ENCODE data around the gene KRTAP21-1.

Gene KRTAP21-1

GRCh38 chr21:30740462-30740861, 14.8 kb downstream of the KRTAP21-1 start:
- no CpG with 5 or more reads among the region's 2 CpGs for WGBS, 2 donors (ENCODE audit: extremely low coverage in 2 of 2, insufficient read length in 2 of 2, insufficient replicate concordance in 1 of 2)
- no peak for DNase-seq (ENCODE audit: low spot score)

GRCh38 chr21:30733026-30733425, 22.2 kb downstream of the KRTAP21-1 start:
- H3K9me3 ChIP-seq (replicated peaks in 1 of 2; ENCODE audit: control insufficient read depth in 2 of 2, insufficient read depth in 1 of 2, low read depth in 1 of 2, low read length in 2 of 2), result no peaks in the 10 kb centered on the region
- DNase-seq (ENCODE audit: low spot score), result no peak
- WGBS, 2 donors (ENCODE audit: extremely low coverage in 2 of 2, insufficient read length in 2 of 2, insufficient replicate concordance in 1 of 2), result no CpG with 5 or more reads among the region's 1 CpG

More at GRCh38 chr21:30740462-30740861, 14.8 kb downstream of the KRTAP21-1 start:
- H3K36me3 ChIP-seq (replicated peaks in 1 of 2; ENCODE audit: control insufficient read depth in 2 of 2, insufficient read depth in 2 of 2, low read length in 2 of 2), result no peaks in the 10 kb centered on the region
- no peak overlapping the region for H2BK120ac ChIP-seq (ENCODE audit: low read depth, low read length)
- no peak overlapping the region for H3K18ac ChIP-seq (ENCODE audit: low read length)
- H3K14ac ChIP-seq (ENCODE audit: low read length), result no peak overlapping the region
- no peak overlapping the region for H4K91ac ChIP-seq (ENCODE audit: low read depth, low read length, poor library complexity)
- H3K4me3 ChIP-seq (ENCODE audit: low read length in 2 of 2), result no peak overlapping the region
- H3K23ac ChIP-seq (ENCODE audit: low read depth, low read length, poor library complexity), result no peak overlapping the region
- no peak overlapping the region for H4K8ac ChIP-seq (ENCODE audit: low read depth, low read length)
- H3K9me3 ChIP-seq (replicated peaks in 1 of 2; ENCODE audit: control insufficient read depth in 2 of 2, insufficient read depth in 1 of 2, low read depth in 1 of 2, low read length in 2 of 2), result no peaks in the 10 kb centered on the region
- H3K79me1 ChIP-seq (ENCODE audit: low read depth, low read length), result no peaks in the 10 kb centered on the region
- no peak overlapping the region for H2BK5ac ChIP-seq (ENCODE audit: low read length)
- no peaks in the 10 kb centered on the region for H3K4me1 ChIP-seq (ENCODE audit: control insufficient read depth in 2 of 2, insufficient read depth in 1 of 2, low read depth in 1 of 2, low read length in 2 of 2)
- H2BK15ac ChIP-seq (ENCODE audit: low read length), result no peak overlapping the region
- H2BK12ac ChIP-seq (ENCODE audit: low read length), result no peak overlapping the region
- no peaks in the 10 kb centered on the region for H3K27me3 ChIP-seq (ENCODE audit: control insufficient read depth in 3 of 3, insufficient read depth in 3 of 3, low read depth in 1 of 3, low read length in 3 of 3)
- H2AK5ac ChIP-seq (ENCODE audit: low read depth, low read length), result no peak overlapping the region
- H3K4me2 ChIP-seq (ENCODE audit: insufficient read depth, low read length, poor library complexity, severe bottlenecking), result no peak overlapping the region
- no peak overlapping the region for H3K9ac ChIP-seq (ENCODE audit: low read depth, low read length, poor library complexity)
- H3K4ac ChIP-seq (ENCODE audit: low read length), result no peak overlapping the region
- H3K27ac ChIP-seq (replicated peaks; ENCODE audit: low read length), result no peak overlapping the region
- H2AFZ ChIP-seq (ENCODE audit: low read length), result no peak overlapping the region

GRCh38 chr21:30726726-30727125, 28.5 kb downstream of the KRTAP21-1 start:
- H2BK15ac ChIP-seq (ENCODE audit: low read length), result no peak overlapping the region

More at GRCh38 chr21:30733026-30733425, 22.2 kb downstream of the KRTAP21-1 start:
- Histone ChIP-seq H3K79me1 (ENCODE audit: low read depth, low read length) (no peaks in the 10 kb centered on the region), H2BK5ac (ENCODE audit: low read length) (no peak overlapping the region), H3K23ac (ENCODE audit: low read depth, low read length, poor library complexity) (no peak overlapping the region), H3K27ac (replicated peaks; ENCODE audit: low read length) (no peak overlapping the region), H3K4me3 (ENCODE audit: low read length in 2 of 2) (no peak overlapping the region), H4K8ac (ENCODE audit: low read depth, low read length) (no peak overlapping the region), H3K4ac (ENCODE audit: low read length) (no peak overlapping the region), H3K27me3 (ENCODE audit: control insufficient read depth in 3 of 3, insufficient read depth in 3 of 3, low read depth in 1 of 3, low read length in 3 of 3) (no peaks in the 10 kb centered on the region), H4K91ac (ENCODE audit: low read depth, low read length, poor library complexity) (no peak overlapping the region), H2BK12ac (ENCODE audit: low read length) (no peak overlapping the region), H2AK5ac (ENCODE audit: low read depth, low read length) (no peak overlapping the region), H3K14ac (ENCODE audit: low read length) (no peak overlapping the region), H3K9ac (ENCODE audit: low read depth, low read length, poor library complexity) (no peak overlapping the region), H3K18ac (ENCODE audit: low read length) (no peak overlapping the region), H2BK120ac (ENCODE audit: low read depth, low read length) (no peak overlapping the region), H3K4me2 (ENCODE audit: insufficient read depth, low read length, poor library complexity, severe bottlenecking) (no peak overlapping the region), H2AFZ (ENCODE audit: low read length) (no peak overlapping the region), H2BK15ac (ENCODE audit: low read length) (no peak overlapping the region), H3K36me3 (replicated peaks in 1 of 2; ENCODE audit: control insufficient read depth in 2 of 2, insufficient read depth in 2 of 2, low read length in 2 of 2) (no peaks in the 10 kb centered on the region), H3K4me1 (ENCODE audit: control insufficient read depth in 2 of 2, insufficient read depth in 1 of 2, low read depth in 1 of 2, low read length in 2 of 2) (no peaks in the 10 kb centered on the region)

GRCh38 chr21:30719401-30719800, 35.8 kb downstream of the KRTAP21-1 start:
- no peak overlapping the region for H3K9ac ChIP-seq (ENCODE audit: low read depth, low read length, poor library complexity)
- no peak overlapping the region for H3K4me2 ChIP-seq (ENCODE audit: insufficient read depth, low read length, poor library complexity, severe bottlenecking)
- no CpG with 5 or more reads among the region's 1 CpG for WGBS, 2 donors (ENCODE audit: extremely low coverage in 2 of 2, insufficient read length in 2 of 2, insufficient replicate concordance in 1 of 2)
- H3K9me3 ChIP-seq (replicated peaks in 1 of 2; ENCODE audit: control insufficient read depth in 2 of 2, insufficient read depth in 1 of 2, low read depth in 1 of 2, low read length in 2 of 2), result no peaks in the 10 kb centered on the region
- no peaks in the 10 kb centered on the region for H3K4me1 ChIP-seq (ENCODE audit: control insufficient read depth in 2 of 2, insufficient read depth in 1 of 2, low read depth in 1 of 2, low read length in 2 of 2)
- no peak for DNase-seq (ENCODE audit: low spot score)
- no peak overlapping the region for H2AFZ ChIP-seq (ENCODE audit: low read length)
- H2BK120ac ChIP-seq (ENCODE audit: low read depth, low read length), result no peak overlapping the region
- no peak overlapping the region for H4K91ac ChIP-seq (ENCODE audit: low read depth, low read length, poor library complexity)
- no peak overlapping the region for H2BK12ac ChIP-seq (ENCODE audit: low read length)
- H3K36me3 ChIP-seq (replicated peaks in 1 of 2; ENCODE audit: control insufficient read depth in 2 of 2, insufficient read depth in 2 of 2, low read length in 2 of 2), result no peaks in the 10 kb centered on the region
- no peaks in the 10 kb centered on the region for H3K79me1 ChIP-seq (ENCODE audit: low read depth, low read length)
- no peak overlapping the region for H3K14ac ChIP-seq (ENCODE audit: low read length)
- no peak overlapping the region for H3K18ac ChIP-seq (ENCODE audit: low read length)
- no peak overlapping the region for H2BK5ac ChIP-seq (ENCODE audit: low read length)
- no peaks in the 10 kb centered on the region for H3K27me3 ChIP-seq (ENCODE audit: control insufficient read depth in 3 of 3, insufficient read depth in 3 of 3, low read depth in 1 of 3, low read length in 3 of 3)
- H2AK5ac ChIP-seq (ENCODE audit: low read depth, low read length), result no peak overlapping the region
- no peak overlapping the region for H4K8ac ChIP-seq (ENCODE audit: low read depth, low read length)
- H3K4me3 ChIP-seq (ENCODE audit: low read length in 2 of 2), result no peak overlapping the region
- no peak overlapping the region for H3K23ac ChIP-seq (ENCODE audit: low read depth, low read length, poor library complexity)
- H2BK15ac ChIP-seq (ENCODE audit: low read length), result no peak overlapping the region
- no peak overlapping the region for H3K4ac ChIP-seq (ENCODE audit: low read length)
- no peak overlapping the region for H3K27ac ChIP-seq (replicated peaks; ENCODE audit: low read length)

More at GRCh38 chr21:30726726-30727125, 28.5 kb downstream of the KRTAP21-1 start:
- no peak overlapping the region for H4K91ac ChIP-seq (ENCODE audit: low read depth, low read length, poor library complexity)
- DNase-seq (ENCODE audit: low spot score), result no peak
- H2BK120ac ChIP-seq (ENCODE audit: low read depth, low read length), result no peak overlapping the region
- H2AK5ac ChIP-seq (ENCODE audit: low read depth, low read length), result no peak overlapping the region
- no peak overlapping the region for H2AFZ ChIP-seq (ENCODE audit: low read length)
- no peak overlapping the region for H3K4me2 ChIP-seq (ENCODE audit: insufficient read depth, low read length, poor library complexity, severe bottlenecking)
- H3K79me1 ChIP-seq (ENCODE audit: low read depth, low read length), result no peaks in the 10 kb centered on the region
- no peak overlapping the region for H3K4ac ChIP-seq (ENCODE audit: low read length)
- H2BK5ac ChIP-seq (ENCODE audit: low read length), result no peak overlapping the region
- no peak overlapping the region for H3K18ac ChIP-seq (ENCODE audit: low read length)
- no peak overlapping the region for H3K23ac ChIP-seq (ENCODE audit: low read depth, low read length, poor library complexity)
- no peaks in the 10 kb centered on the region for H3K36me3 ChIP-seq (replicated peaks in 1 of 2; ENCODE audit: control insufficient read depth in 2 of 2, insufficient read depth in 2 of 2, low read length in 2 of 2)
- no peak overlapping the region for H3K9ac ChIP-seq (ENCODE audit: low read depth, low read length, poor library complexity)
- no peaks in the 10 kb centered on the region for H3K4me1 ChIP-seq (ENCODE audit: control insufficient read depth in 2 of 2, insufficient read depth in 1 of 2, low read depth in 1 of 2, low read length in 2 of 2)
- no peak overlapping the region for H4K8ac ChIP-seq (ENCODE audit: low read depth, low read length)
- no peak overlapping the region for H3K27ac ChIP-seq (replicated peaks; ENCODE audit: low read length)
- H3K4me3 ChIP-seq (ENCODE audit: low read length in 2 of 2), result no peak overlapping the region
- H2BK12ac ChIP-seq (ENCODE audit: low read length), result no peak overlapping the region
- no peaks in the 10 kb centered on the region for H3K9me3 ChIP-seq (replicated peaks in 1 of 2; ENCODE audit: control insufficient read depth in 2 of 2, insufficient read depth in 1 of 2, low read depth in 1 of 2, low read length in 2 of 2)
- no peak overlapping the region for H3K14ac ChIP-seq (ENCODE audit: low read length)
- no peaks in the 10 kb centered on the region for H3K27me3 ChIP-seq (ENCODE audit: control insufficient read depth in 3 of 3, insufficient read depth in 3 of 3, low read depth in 1 of 3, low read length in 3 of 3)
- no CpG with 5 or more reads among the region's 1 CpG for WGBS, 2 donors (ENCODE audit: extremely low coverage in 2 of 2, insufficient read length in 2 of 2, insufficient replicate concordance in 1 of 2)
